T-cell (primary cell): ENCODE results near the gene TYR. TPM values are rescaled to one million over a fixed set of nuclear protein-coding genes. Genes with fewer than 3 reads are reported as not detected.
"Not testable (repeated sequence)": the region's sequence is repeated elsewhere in the genome, so short reads cannot be mapped to it uniquely, and the experiment has no call there.

ENCODE experiments used
- ATAC-seq, 4 experiments: fragments of 200-7000 bp in 3 of 4; fragments of 150-1000 bp in 1 of 4; cut with Tn5 transposase; replicated peaks in 1 of 4; 1 replicate in 3 of 4; 2 replicates in 1 of 4; pipeline ENCODE4 v1.10.0; 2021; ENCODE audit warnings: moderate library complexity in 3 of 4, mild to moderate bottlenecking in 2 of 4, moderate number of reproducible peaks in 1 of 4
- CTCF ChIA-PET, 2 donors: fragments of 300-600 bp; sonication (Branson Sonifier 250); formaldehyde crosslinking; loops; one replicate each; lab custom pipeline; 2022; ENCODE audit warnings: antibody characterized with exemption in 2 of 2; lab: Charles Lee
- POLR2A ChIA-PET, 2 donors: fragments of 300-600 bp; sonication (Branson Sonifier 250); formaldehyde crosslinking; loops; one replicate each; lab custom pipeline; 2022; ENCODE audit warnings: antibody characterized with exemption in 2 of 2; lab: Charles Lee
- DNase-seq, 35 experiments: peaks; one replicate each; pipeline versions ENCODE4 v3.0.0 to v3.0.0-alpha.2; 2013 to 2023
- H3K27ac ChIP-seq: one replicate; pipeline ENCODE4 v1.5.1; 2013; ENCODE audit warnings: low read length
- H3K27me3 ChIP-seq, 2 experiments: replicated peaks in 1 of 2; 1 replicate in 1 of 2; 2 replicates in 1 of 2; pipeline versions ENCODE4 v1.6.1 to v1.7.0; 2013; ENCODE audit warnings: low read length in 1 of 2, mixed read lengths in 1 of 2; ENCODE audit not compliant: control insufficient read depth in 2 of 2, insufficient read depth in 2 of 2; ENCODE audit errors: extremely low read depth in 1 of 2
- H3K36me3 ChIP-seq, 2 donors: 1 replicate in 1 of 2; 2 replicates in 1 of 2; pipeline versions ENCODE4 v1.6.1 to v1.7.0; 2013; ENCODE audit warnings: low read length in 1 of 2; ENCODE audit not compliant: control insufficient read depth in 2 of 2, insufficient read depth in 1 of 2; ENCODE audit errors: extremely low read depth in 1 of 2
- H3K4me1 ChIP-seq, 2 experiments: 1 replicate in 1 of 2; 2 replicates in 1 of 2; pipeline versions ENCODE4 v1.6.1 to v1.7.0; 2013; ENCODE audit warnings: low read length in 2 of 2, mixed read lengths in 1 of 2; ENCODE audit not compliant: insufficient read depth in 2 of 2, control insufficient read depth in 1 of 2; ENCODE audit errors: extremely low read depth in 1 of 2
- H3K4me3 ChIP-seq, 2 donors: 1 replicate in 1 of 2; 2 replicates in 1 of 2; pipeline versions ENCODE4 v1.5.1 to v1.7.0; 2013; ENCODE audit warnings: mild to moderate bottlenecking in 2 of 2, low read length in 1 of 2, moderate library complexity in 1 of 2; ENCODE audit not compliant: control insufficient read depth in 1 of 2; ENCODE audit errors: extremely low read depth in 1 of 2
- H3K9me3 ChIP-seq: 2 replicates; pipeline ENCODE4 v1.7.0; 2013
- H3K27ac Mint-ChIP-seq, 2 donors: one replicate each; pipeline ENCODE4 v1.8.0; 2020 to 2021; ENCODE audit warnings: mild to moderate bottlenecking in 2 of 2, mixed read lengths in 2 of 2
- H3K27me3 Mint-ChIP-seq, 2 donors: one replicate each; pipeline ENCODE4 v1.8.0; 2021 to 2022; ENCODE audit warnings: mixed read lengths in 2 of 2
- H3K36me3 Mint-ChIP-seq: one replicate; pipeline ENCODE4 v1.8.0; 2021; ENCODE audit warnings: mixed read lengths
- H3K4me1 Mint-ChIP-seq, 3 donors: one replicate each; pipeline ENCODE4 v1.8.0; 2020 to 2022; ENCODE audit warnings: mixed read lengths in 3 of 3, mild to moderate bottlenecking in 1 of 3
- H3K4me3 Mint-ChIP-seq, 3 donors: one replicate each; pipeline ENCODE4 v1.8.0; 2020 to 2022; ENCODE audit warnings: mild to moderate bottlenecking in 3 of 3, mixed read lengths in 3 of 3, moderate library complexity in 3 of 3
- H3K9me3 Mint-ChIP-seq, 3 donors: one replicate each; pipeline ENCODE4 v1.8.0; 2020 to 2022; ENCODE audit warnings: mixed read lengths in 3 of 3
- WGBS: methylation state at CpG from one replicate; pipeline ENCODE4 v1.1.5; 2013; ENCODE audit warnings: missing lambda C conversion rate; ENCODE audit not compliant: insufficient coverage; 5-methylcytosine and 5-hydroxymethylcytosine counted together
- total RNA-seq, 35 experiments: library from RNA in 6 of 35; stranded (reverse) in 6 of 35; fragments of 120-200 nt in 1 of 35; gene quantifications; one replicate each; pipeline versions ENCODE4 v1.2.1 to v1.2.4 and lab custom pipeline; 2013 to 2026

TYR gene
- total RNA-seq, 5 donors from 2014 or later (not counting 1 experiment from before 2014, with no cell fraction given): not detected

DNA sequence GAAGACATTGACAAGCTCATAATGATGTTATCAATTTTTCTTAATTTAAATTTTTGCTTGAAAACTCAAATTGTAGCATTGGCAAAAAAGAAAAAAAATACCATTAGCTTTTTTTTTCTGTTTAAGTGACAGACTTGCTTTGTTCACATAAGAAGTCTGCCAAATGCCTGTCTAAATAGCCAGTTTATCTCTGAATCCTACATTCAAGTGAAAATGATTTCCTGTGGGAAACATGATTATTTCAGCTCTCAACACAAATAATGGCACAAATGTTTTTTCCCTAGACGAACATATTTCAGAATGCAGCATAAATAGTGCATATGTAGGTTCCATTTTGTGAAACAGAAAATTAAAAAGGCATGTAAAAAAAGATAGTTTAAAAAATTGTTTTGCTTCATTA lies 23.5 kb downstream of the TYR start:
- no peaks in the 10 kb centered on the region for H3K27me3 Mint-ChIP-seq
- no peaks in the 10 kb centered on the region for H3K4me1 Mint-ChIP-seq
- H3K4me3 Mint-ChIP-seq: no peak overlapping the region
- WGBS: no CpG with 5 or more reads among the region's 1 CpG
- Histone ChIP-seq H3K4me3 (no peak overlapping the region), H3K9me3 (no peaks in the 10 kb centered on the region), H3K4me1 (no peaks in the 10 kb centered on the region), H3K27me3 (no peaks in the 10 kb centered on the region), H3K27ac (no peak overlapping the region), H3K36me3 (no peaks in the 10 kb centered on the region)
- no peak overlapping the region for H3K27ac Mint-ChIP-seq
- no peaks in the 10 kb centered on the region for H3K36me3 Mint-ChIP-seq
- DNase-seq (no peak), ATAC-seq (no peak)
- ChIA-PET POLR2A (interaction anchor here in 1 of 2 donors (0.6 kb wide), 1 partner anchor 192 kb away, joined by 3 read pairs; no protein-coding TSS in a partner anchor), CTCF (no interaction called here)
- no peaks in the 10 kb centered on the region for H3K9me3 Mint-ChIP-seq

- Mint-ChIP-seq H3K9me3 (no peaks in the 10 kb centered on the region), H3K4me3 (no peak overlapping the region), H3K4me1 (no peaks in the 10 kb centered on the region), H3K27me3 (no peaks in the 10 kb centered on the region), H3K27ac (no peak overlapping the region), H3K36me3 (no peaks in the 10 kb centered on the region)
- no peaks in the 10 kb centered on the region for H3K27me3 ChIP-seq
- H3K36me3 ChIP-seq: no peaks in the 10 kb centered on the region
- ChIA-PET POLR2A (interaction anchor here in 1 of 2 donors (0.7 kb wide), 1 partner anchor 10 kb away, joined by 3 read pairs; no protein-coding TSS in a partner anchor), CTCF (interaction anchor here in 1 of 2 donors (0.6 kb wide), 1 partner anchor 14 kb away, joined by 3 read pairs; no protein-coding TSS in a partner anchor)
- no peak overlapping the region for H3K4me3 ChIP-seq
- no peak overlapping the region for H3K27ac ChIP-seq
- ATAC-seq (no peak), DNase-seq (no peak)
- H3K9me3 ChIP-seq: no peaks in the 10 kb centered on the region
- H3K4me1 ChIP-seq: no peaks in the 10 kb centered on the region
Observed at GRCh38 chr11:89203814-89204213, 26.1 kb downstream of the TYR start.

- ChIA-PET POLR2A (no interaction called here), CTCF (no interaction called here)
- DNase-seq (no peak), ATAC-seq (no peak)
- Histone ChIP-seq H3K27ac (no peak overlapping the region), H3K27me3 (no peaks in the 10 kb centered on the region), H3K9me3 (no peaks in the 10 kb centered on the region), H3K4me3 (no peak overlapping the region), H3K4me1 (no peaks in the 10 kb centered on the region), H3K36me3 (no peaks in the 10 kb centered on the region)
- H3K4me3 Mint-ChIP-seq: no peak overlapping the region
- peaks cover 0 to 5% (median 0%) of the 10 kb centered on the region in 3 donors for H3K9me3 Mint-ChIP-seq
- no peaks in the 10 kb centered on the region for H3K4me1 Mint-ChIP-seq
- H3K36me3 Mint-ChIP-seq: no peaks in the 10 kb centered on the region
- H3K27me3 Mint-ChIP-seq: no peaks in the 10 kb centered on the region
- no peak overlapping the region for H3K27ac Mint-ChIP-seq
Observed at GRCh38 chr11:89205378-89205777, 27.7 kb downstream of the TYR start.

DNA sequence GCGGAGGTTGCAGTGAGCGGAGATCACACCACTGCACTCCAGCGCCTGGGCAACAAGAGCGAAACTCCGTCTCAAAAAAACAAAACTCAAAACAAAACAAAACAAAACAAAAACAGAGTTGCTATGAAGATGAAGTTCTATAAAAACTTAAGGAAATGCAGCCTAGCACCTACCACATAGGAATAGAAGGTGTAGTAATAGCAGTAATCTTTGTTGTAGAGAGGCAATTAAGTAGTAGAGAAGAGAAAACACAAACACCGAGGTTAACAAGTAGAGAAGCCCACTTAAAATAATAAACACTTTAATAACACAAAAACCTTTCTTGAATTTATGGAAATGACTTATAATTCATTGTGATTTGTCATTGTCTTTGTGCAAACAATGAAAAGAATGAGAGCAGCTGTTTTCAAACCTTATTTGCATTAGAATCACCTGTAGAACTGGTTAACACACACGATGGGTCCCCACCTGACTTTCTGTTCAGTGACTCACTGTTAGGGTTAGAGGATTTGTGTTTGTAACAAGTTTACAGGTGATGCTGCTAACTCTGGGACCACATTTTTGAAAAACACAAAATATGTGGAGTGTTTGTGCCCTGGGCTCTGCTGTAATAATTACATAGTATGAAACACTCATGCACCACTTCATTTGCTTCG lies 43.1 kb downstream of the TYR start:
- CTCF ChIA-PET: no interaction called here
- Histone ChIP-seq H3K27ac (no peak overlapping the region), H3K4me3 (no peak overlapping the region), H3K36me3 (no peaks in the 10 kb centered on the region), H3K27me3 (no peaks in the 10 kb centered on the region), H3K9me3 (no peaks in the 10 kb centered on the region), H3K4me1 (no peaks in the 10 kb centered on the region)
- POLR2A ChIA-PET: no interaction called here
- Mint-ChIP-seq H3K27me3 (no peaks in the 10 kb centered on the region), H3K4me1 (peaks cover 0 to 1% (median 0%) of the 10 kb centered on the region in 3 donors), H3K36me3 (no peaks in the 10 kb centered on the region), H3K4me3 (no peak overlapping the region), H3K27ac (no peak overlapping the region), H3K9me3 (no peaks in the 10 kb centered on the region)
- ATAC-seq: no peak
- no CpG with 5 or more reads among the region's 8 CpGs for WGBS
- no peak for DNase-seq

- H3K27me3 ChIP-seq: no peaks in the 10 kb centered on the region
- Mint-ChIP-seq H3K36me3 (no peaks in the 10 kb centered on the region), H3K27me3 (no peaks in the 10 kb centered on the region), H3K4me1 (no peaks in the 10 kb centered on the region), H3K9me3 (peaks cover 3 to 6% (median 4%) of the 10 kb centered on the region in 3 donors), H3K4me3 (no peak overlapping the region), H3K27ac (no peak overlapping the region)
- CTCF ChIA-PET: no interaction called here
- no peaks in the 10 kb centered on the region for H3K36me3 ChIP-seq
- no peak for ATAC-seq
- WGBS: no CpG with 5 or more reads among the region's 1 CpG
- no peaks in the 10 kb centered on the region for H3K9me3 ChIP-seq
- no peaks in the 10 kb centered on the region for H3K4me1 ChIP-seq
- H3K4me3 ChIP-seq: no peak overlapping the region
- H3K27ac ChIP-seq: no peak overlapping the region
- POLR2A ChIA-PET: no interaction called here
- no peak for DNase-seq
Observed at GRCh38 chr11:89235083-89235482, 57.4 kb downstream of the TYR start.

- CTCF ChIA-PET: no interaction called here
- Mint-ChIP-seq H3K27me3 (no peaks in the 10 kb centered on the region), H3K27ac (no peak overlapping the region), H3K4me1 (no peaks in the 10 kb centered on the region), H3K9me3 (peaks cover 0 to 3% (median 3%) of the 10 kb centered on the region in 3 donors), H3K4me3 (no peak overlapping the region), H3K36me3 (no peaks in the 10 kb centered on the region)
- 89% methylated on average over 3 of the region's 5 CpGs for WGBS
- Histone ChIP-seq H3K4me3 (no peak overlapping the region), H3K4me1 (no peaks in the 10 kb centered on the region), H3K27me3 (no peaks in the 10 kb centered on the region), H3K27ac (no peak overlapping the region), H3K36me3 (no peaks in the 10 kb centered on the region), H3K9me3 (no peaks in the 10 kb centered on the region)
- POLR2A ChIA-PET: no interaction called here
- DNase-seq (no peak), ATAC-seq (no peak)
Observed at GRCh38 chr11:89235976-89236375, 58.3 kb downstream of the TYR start.

DNA sequence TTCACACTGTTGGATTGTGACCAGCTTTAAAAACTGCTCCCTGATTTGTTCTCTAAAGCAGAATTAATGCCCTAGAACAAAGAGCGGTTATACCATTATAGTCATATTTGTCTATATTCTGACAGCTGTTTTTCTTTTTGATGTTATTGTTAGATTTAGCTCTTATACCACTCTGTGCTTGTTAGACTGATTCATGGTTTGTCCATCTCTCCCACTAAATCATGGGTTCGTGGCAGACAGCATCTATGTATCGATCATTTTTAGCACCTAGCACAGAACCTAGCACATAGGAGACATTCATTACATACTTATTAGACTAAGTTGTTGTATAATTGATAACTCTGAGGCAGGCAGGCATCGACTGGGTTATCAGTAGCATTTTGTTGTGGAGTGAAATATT lies 69.3 kb downstream of the TYR start:
- WGBS: no CpG with 5 or more reads among the region's 4 CpGs
- H3K27me3 ChIP-seq, H3K27ac Mint-ChIP-seq, H3K27me3 Mint-ChIP-seq, ATAC-seq, CTCF ChIA-PET, H3K4me3 ChIP-seq, POLR2A ChIA-PET, H3K4me1 Mint-ChIP-seq, DNase-seq, H3K9me3 ChIP-seq, H3K4me3 Mint-ChIP-seq, H3K36me3 Mint-ChIP-seq, H3K4me1 ChIP-seq, H3K36me3 ChIP-seq, H3K9me3 Mint-ChIP-seq, H3K27ac ChIP-seq: not testable (repeated sequence)
